Endothelial cell of umbilical vein (primary cell): Measurements from ENCODE around the gene GNAO1. TPM values are rescaled to one million over a fixed set of nuclear protein-coding genes. Genes with fewer than 3 reads are reported as not detected.

Experiments
- BruUV-seq: library from RNA; stranded (reverse); fragments of 400-500 nt; replicated peaks from 2 replicates; lab custom pipeline; 2021; lab: Mats Ljungman, UMichigan
- CTCF ChIA-PET: fragments of 300-600, 350-600 bp; sonication (Branson Sonifier 250); formaldehyde crosslinking; loops from one replicate; lab custom pipeline; 2021; ENCODE audit warnings: antibody characterized with exemption, inconsistent platforms; lab: Charles Lee
- POLR2A ChIA-PET: fragments of 300-600, 350-600 bp; sonication (Branson Sonifier 250); formaldehyde crosslinking; loops from one replicate; lab custom pipeline; 2021; ENCODE audit warnings: antibody characterized with exemption, inconsistent platforms; lab: Charles Lee
- DNase-seq: peaks from one replicate; pipeline ENCODE4 v3.0.0-alpha.2; 2011; ENCODE audit warnings: low read depth, low spot score
- FAIRE-seq: peaks from 2 replicates; lab custom pipeline; 2011; peaks lifted over from hg19 to GRCh38; lab: Jason Lieb, UNC
- H2AFZ ChIP-seq: 2 replicates; pipeline ENCODE4 v1.6.0; 2012; ENCODE audit warnings: low read depth, low read length, control low read depth, inconsistent platforms
- H3K27ac ChIP-seq: 2 replicates; pipeline ENCODE4 v1.5.1; 2011; ENCODE audit warnings: low read depth, mild to moderate bottlenecking, control low read depth, low read length, moderate library complexity; ENCODE audit not compliant: insufficient read depth
- H3K27me3 ChIP-seq, 2 experiments: 2 replicates each; pipeline versions ENCODE4 v1.6.0 to v1.6.1; 2011; ENCODE audit warnings: low read length in 2 of 2, mixed read lengths in 1 of 2; ENCODE audit not compliant: control insufficient read depth in 2 of 2, insufficient read depth in 2 of 2
- H3K36me3 ChIP-seq, 2 experiments: 2 replicates in 1 of 2; 3 replicates in 1 of 2; pipeline ENCODE4 v1.5.1; 2011; ENCODE audit warnings: low read length in 2 of 2, mild to moderate bottlenecking in 1 of 2, moderate library complexity in 1 of 2; ENCODE audit not compliant: control insufficient read depth in 2 of 2, insufficient read depth in 2 of 2; ENCODE audit errors: extremely low read depth in 1 of 2
- H3K4me1 ChIP-seq: 3 replicates; pipeline ENCODE4 v1.5.1; 2011; ENCODE audit warnings: mild to moderate bottlenecking, low read length; ENCODE audit not compliant: control insufficient read depth, insufficient read depth; ENCODE audit errors: extremely low read depth
- H3K4me2 ChIP-seq: 2 replicates; pipeline ENCODE4 v1.6.1; 2011; ENCODE audit warnings: low read length, control low read depth, mixed read lengths; ENCODE audit not compliant: insufficient read depth
- H3K4me3 ChIP-seq, 3 experiments: fragments of 200-600 bp in 1 of 3; sonication (generic), shearing (Covaris generic) in 1 of 3; replicated peaks in 1 of 3; 2 replicates each; pipeline ENCODE4 v1.5.1; 2011 to 2016; ENCODE audit warnings: control low read depth in 3 of 3, low read length in 3 of 3, mild to moderate bottlenecking in 2 of 3, inconsistent platforms in 1 of 3, low read depth in 1 of 3, moderate library complexity in 1 of 3; ENCODE audit not compliant: insufficient read depth in 1 of 3
- H3K79me2 ChIP-seq: 2 replicates; pipeline ENCODE4 v1.6.0; 2012; ENCODE audit warnings: low read length, inconsistent platforms; ENCODE audit not compliant: control insufficient read depth, insufficient read depth
- H3K9ac ChIP-seq: replicated peaks from 2 replicates; pipeline ENCODE3; 2011; ENCODE audit warnings: low read length, control low read depth; ENCODE audit not compliant: insufficient read depth; ENCODE audit errors: extremely low read depth
- H3K9me1 ChIP-seq: replicated peaks from 3 replicates; pipeline ENCODE4 v1.6.0; 2011; ENCODE audit warnings: mild to moderate bottlenecking, low read length; ENCODE audit not compliant: control insufficient read depth, insufficient read depth; ENCODE audit errors: extremely low read depth
- H3K9me3 ChIP-seq: replicated peaks from 2 replicates; pipeline ENCODE4 v1.5.1; 2012; ENCODE audit warnings: low read length, inconsistent platforms; ENCODE audit not compliant: control insufficient read depth, insufficient read depth
- H4K20me1 ChIP-seq: replicated peaks from 2 replicates; pipeline ENCODE3; 2011; ENCODE audit warnings: mild to moderate bottlenecking, low read length; ENCODE audit not compliant: control insufficient read depth, insufficient read depth; ENCODE audit errors: extremely low read depth
- EZH2 ChIP-seq: IDR thresholded peaks from 2 replicates; pipeline ENCODE4 v1.6.1; 2012; ENCODE audit warnings: borderline replicate concordance, low read depth, mild to moderate bottlenecking, moderate library complexity, low read length, inconsistent platforms; ENCODE audit not compliant: severe bottlenecking
- FOS ChIP-seq: IDR thresholded peaks from 2 replicates; pipeline ENCODE4 v1.6.1; 2011; ENCODE audit warnings: mild to moderate bottlenecking, low read length, moderate library complexity, borderline replicate concordance; ENCODE audit not compliant: insufficient read depth
- GATA2 ChIP-seq: IDR thresholded peaks from 2 replicates; pipeline ENCODE4 v1.7.0; 2011; ENCODE audit warnings: low read depth, mild to moderate bottlenecking, moderate library complexity, mixed read lengths, low read length; ENCODE audit not compliant: insufficient read length, insufficient read depth
- JUN ChIP-seq: IDR thresholded peaks from 2 replicates; pipeline ENCODE4 v1.6.1; 2011; ENCODE audit warnings: borderline replicate concordance, low read depth; ENCODE audit not compliant: insufficient read length, insufficient read depth
- MYC ChIP-seq: IDR thresholded peaks from one replicate; pipeline ENCODE4 v1.6.1; 2011; ENCODE audit warnings: mild to moderate bottlenecking, low read depth, low read length
- POLR2A ChIP-seq: IDR thresholded peaks from 2 replicates; pipeline ENCODE4 v1.6.1; 2012; ENCODE audit warnings: low read depth, mild to moderate bottlenecking, control low read depth, low read length
- POLR2AphosphoS5 ChIP-seq: IDR thresholded peaks from 2 replicates; pipeline ENCODE4 v1.6.1; 2012; ENCODE audit warnings: low read depth, mild to moderate bottlenecking, control low read depth, low read length, moderate library complexity; ENCODE audit not compliant: insufficient read depth
- dilution Hi-C: fragments of 300-500 bp; cut with MboI; formaldehyde crosslinking; loops from one replicate; pipeline ENCODE4 v1.15.0; 2019; ENCODE audit warnings: low sequenced_read_pairs; ENCODE audit not compliant: extremely low pct_ligation_motif_present
- intact Hi-C: fragments of 100-400 bp; cut with micrococcal nuclease; formaldehyde crosslinking; loops from one replicate; pipeline ENCODE4 v1.10.0; 2022
- polyA plus RNA-seq, 4 experiments: library from polyadenylated mRNA; depleted of rRNA in 3 of 4; stranded (reverse) in 3 of 4; unstranded in 1 of 4; fragments of >200 nt; gene quantifications; 2 replicates each; pipeline versions ENCODE4 v1.2.1 to v1.2.3, GENCODE V29; 2011 to 2012; ENCODE audit warnings: missing spikeins in 1 of 4
- total RNA-seq: library from RNA; stranded (reverse); gene quantifications from 2 replicates; pipeline ENCODE4 v1.2.3, GENCODE V29; 2021
- TF ChIP-seq, protein P1 (sequence below): IDR thresholded peaks from 2 replicates; pipeline ENCODE4 v1.6.1; 2011; ENCODE audit not compliant: insufficient read depth, insufficient read length
- TF ChIP-seq, protein P2 (sequence below), 2 donors: IDR thresholded peaks; 1 replicate in 1 of 2; 2 replicates in 1 of 2; pipeline ENCODE4 v1.5.1; 2011; ENCODE audit warnings: low read length in 2 of 2, mild to moderate bottlenecking in 2 of 2, moderate library complexity in 2 of 2, control low read depth in 1 of 2, inconsistent platforms in 1 of 2, low read depth in 1 of 2; ENCODE audit not compliant: insufficient read depth in 1 of 2; ENCODE audit errors: extremely low read depth in 1 of 2

Gene GNAO1
- total and polyA plus RNA-seq, 2 donors (not counting 3 experiments of a cell fraction or from before 2014, with no cell fraction given), result not detected

DNA sequence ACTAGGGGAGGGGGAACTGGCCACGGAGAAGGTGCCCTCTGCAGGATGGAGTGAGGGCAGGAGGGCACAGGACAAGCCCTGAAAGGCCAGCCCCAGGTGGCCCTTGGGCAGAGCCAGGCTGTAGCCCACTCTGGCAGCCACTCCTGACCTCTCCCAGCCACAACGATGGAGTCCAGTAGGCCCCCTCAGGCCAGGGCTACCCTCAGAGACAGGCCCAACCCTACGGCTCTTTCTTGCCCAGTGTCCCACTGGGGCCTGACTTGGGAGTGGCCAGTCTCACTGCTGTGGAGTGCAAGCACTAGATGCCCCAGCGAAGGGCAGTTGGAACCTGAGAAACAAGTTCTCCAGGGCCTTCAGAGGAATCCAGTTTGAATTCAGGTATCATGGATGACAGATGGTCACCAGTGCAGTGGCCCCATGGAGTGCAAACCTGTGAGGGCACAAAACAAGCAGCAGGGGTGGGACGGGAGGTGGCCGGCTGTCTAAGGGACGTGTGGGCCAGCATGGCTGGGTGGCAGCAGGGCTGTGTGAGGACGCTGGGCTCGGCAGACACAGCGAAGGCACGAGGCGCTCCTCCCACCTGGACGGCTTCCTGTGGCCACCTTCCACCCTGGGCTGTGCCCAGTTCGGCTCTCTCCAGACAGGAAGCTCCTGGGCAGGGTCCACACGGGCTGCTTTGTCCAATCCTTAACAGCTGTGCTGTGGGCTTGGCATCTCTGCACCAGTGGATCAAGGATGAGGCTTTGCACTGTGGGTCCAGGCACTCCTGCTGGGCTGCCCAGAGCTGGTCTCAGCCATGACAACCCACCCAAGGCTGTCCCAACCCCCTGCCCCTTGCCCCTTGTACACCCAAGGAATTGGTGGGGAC is 162.0 kb downstream of the GNAO1 start:
- H2AFZ ChIP-seq, result no peak overlapping the region
- POLR2A ChIA-PET, result no interaction called here
- no peak overlapping the region for H3K4me3 ChIP-seq
- dilution Hi-C loops (no loop called here), intact Hi-C loops (no loop called here)
- H3K9me1 ChIP-seq, result no peaks in the 10 kb centered on the region
- H3K4me1 ChIP-seq, result peaks cover 14% of the 10 kb centered on the region
- CTCF ChIA-PET, result interaction anchor here (1.1 kb wide), 1 partner anchor 35 kb away, joined by 3 read pairs; no protein-coding TSS in a partner anchor
- no peak overlapping the region for H3K4me2 ChIP-seq
- peaks cover 0 to 3% of the 10 kb centered on the region in 2 experiments for H3K27me3 ChIP-seq
- no TSS peak for BruUV-seq
- H4K20me1 ChIP-seq, result no peaks in the 10 kb centered on the region
- no peaks in the 10 kb centered on the region for H3K79me2 ChIP-seq
- no peak overlapping the region for H3K27ac ChIP-seq
- H3K9ac ChIP-seq, result no peak overlapping the region
- TF ChIP-seq GATA2, result no peak
- TF ChIP-seq, protein P1, sequence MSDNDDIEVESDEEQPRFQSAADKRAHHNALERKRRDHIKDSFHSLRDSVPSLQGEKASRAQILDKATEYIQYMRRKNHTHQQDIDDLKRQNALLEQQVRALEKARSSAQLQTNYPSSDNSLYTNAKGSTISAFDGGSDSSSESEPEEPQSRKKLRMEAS, result no peak
- no peak for TF ChIP-seq POLR2AphosphoS5
- no peak for TF ChIP-seq POLR2A
- TF ChIP-seq, protein P2, sequence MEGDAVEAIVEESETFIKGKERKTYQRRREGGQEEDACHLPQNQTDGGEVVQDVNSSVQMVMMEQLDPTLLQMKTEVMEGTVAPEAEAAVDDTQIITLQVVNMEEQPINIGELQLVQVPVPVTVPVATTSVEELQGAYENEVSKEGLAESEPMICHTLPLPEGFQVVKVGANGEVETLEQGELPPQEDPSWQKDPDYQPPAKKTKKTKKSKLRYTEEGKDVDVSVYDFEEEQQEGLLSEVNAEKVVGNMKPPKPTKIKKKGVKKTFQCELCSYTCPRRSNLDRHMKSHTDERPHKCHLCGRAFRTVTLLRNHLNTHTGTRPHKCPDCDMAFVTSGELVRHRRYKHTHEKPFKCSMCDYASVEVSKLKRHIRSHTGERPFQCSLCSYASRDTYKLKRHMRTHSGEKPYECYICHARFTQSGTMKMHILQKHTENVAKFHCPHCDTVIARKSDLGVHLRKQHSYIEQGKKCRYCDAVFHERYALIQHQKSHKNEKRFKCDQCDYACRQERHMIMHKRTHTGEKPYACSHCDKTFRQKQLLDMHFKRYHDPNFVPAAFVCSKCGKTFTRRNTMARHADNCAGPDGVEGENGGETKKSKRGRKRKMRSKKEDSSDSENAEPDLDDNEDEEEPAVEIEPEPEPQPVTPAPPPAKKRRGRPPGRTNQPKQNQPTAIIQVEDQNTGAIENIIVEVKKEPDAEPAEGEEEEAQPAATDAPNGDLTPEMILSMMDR (IDR thresholded peaks at IDR 0.05; ENCODE audit: extremely low read depth in 1 of 2, insufficient read depth in 1 of 2, low read depth in 1 of 2, low read length in 2 of 2), result no peak
- TF ChIP-seq JUN, result no peak
- TF ChIP-seq MYC, result no peak
- no peak for TF ChIP-seq FOS
- TF ChIP-seq EZH2, result no peak
- H3K36me3 ChIP-seq, result no peaks in the 10 kb centered on the region
- H3K9me3 ChIP-seq, result no peaks in the 10 kb centered on the region
- no peak for FAIRE-seq
- DNase-seq, result no peak
